Activated effector memory CD4-positive, alpha-beta T cell treated with anti-CD3 and anti-CD28 coated beads, Interleukin-2, amount 50 U/mL, for 16 hours (primary cell): Measurements from ENCODE around the gene KSR2.

ENCODE experiments used
- DNase-seq: peaks from one replicate; pipeline ENCODE4 v3.0.0-alpha.2; 2020

KSR2 gene

GRCh38 chr12:117599849-117600248 is 368.9 kb downstream of the KSR2 start:
- DNase-seq, result no peak

DNA sequence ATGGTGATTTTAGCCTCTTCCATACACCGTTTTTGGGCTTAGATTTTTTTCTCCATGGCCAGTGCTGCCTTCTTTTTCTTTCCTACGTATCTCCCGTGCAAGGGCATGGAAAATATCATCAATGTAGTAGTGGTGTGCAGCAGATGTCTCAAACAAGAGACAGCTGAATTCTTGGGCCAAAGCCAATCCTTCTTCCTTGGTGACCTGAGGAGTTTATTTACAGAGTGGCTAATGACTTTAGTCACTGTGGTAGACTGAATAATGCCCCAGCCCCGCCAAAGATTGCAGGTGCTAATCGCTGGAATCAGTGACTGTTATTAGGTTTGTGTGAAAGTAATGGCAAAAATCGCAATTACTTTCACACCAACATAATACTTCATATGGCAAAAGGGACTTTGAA is 371.8 kb downstream of the KSR2 start:
- no peak for DNase-seq

DNA sequence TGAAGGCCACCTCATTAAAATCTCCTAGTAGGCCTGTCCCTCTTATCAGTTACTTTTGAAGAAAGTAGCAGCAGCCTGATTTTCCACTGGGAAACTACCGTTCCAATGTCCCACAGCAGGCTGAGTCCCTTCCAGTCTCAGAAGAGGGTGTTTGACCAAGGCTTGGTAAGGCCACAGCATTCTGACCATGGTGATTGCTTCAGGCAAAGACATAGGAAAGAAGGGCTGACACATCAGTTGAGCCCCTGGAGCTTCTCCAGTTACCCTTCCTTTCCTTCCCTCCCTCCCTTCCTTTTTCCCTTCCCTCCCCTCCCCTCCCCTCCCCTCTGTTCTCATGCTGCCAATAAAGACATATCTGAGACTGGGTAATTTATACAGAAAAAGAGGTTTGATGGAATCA is 373.0 kb downstream of the KSR2 start:
- no peak for DNase-seq

DNA sequence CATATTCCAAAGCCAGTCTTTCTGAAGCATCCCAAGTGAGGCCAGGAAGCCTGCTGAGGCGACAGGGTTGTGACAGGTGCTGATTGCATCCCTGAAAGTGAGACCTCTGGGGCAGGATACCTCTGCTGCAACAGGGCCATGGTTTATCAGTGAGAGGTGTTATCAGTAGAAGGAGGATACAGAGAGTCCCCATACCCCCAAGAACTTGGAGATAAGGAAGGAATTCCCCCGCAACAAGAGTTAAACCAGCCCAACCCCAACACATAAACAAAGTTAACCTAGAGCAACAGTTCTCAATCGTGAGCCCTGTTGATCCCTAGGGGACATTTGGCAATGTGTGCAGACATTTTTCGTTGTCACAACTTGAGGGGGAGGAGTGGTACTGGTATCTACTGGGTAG is 374.3 kb downstream of the KSR2 start:
- DNase-seq, result no peak

DNA sequence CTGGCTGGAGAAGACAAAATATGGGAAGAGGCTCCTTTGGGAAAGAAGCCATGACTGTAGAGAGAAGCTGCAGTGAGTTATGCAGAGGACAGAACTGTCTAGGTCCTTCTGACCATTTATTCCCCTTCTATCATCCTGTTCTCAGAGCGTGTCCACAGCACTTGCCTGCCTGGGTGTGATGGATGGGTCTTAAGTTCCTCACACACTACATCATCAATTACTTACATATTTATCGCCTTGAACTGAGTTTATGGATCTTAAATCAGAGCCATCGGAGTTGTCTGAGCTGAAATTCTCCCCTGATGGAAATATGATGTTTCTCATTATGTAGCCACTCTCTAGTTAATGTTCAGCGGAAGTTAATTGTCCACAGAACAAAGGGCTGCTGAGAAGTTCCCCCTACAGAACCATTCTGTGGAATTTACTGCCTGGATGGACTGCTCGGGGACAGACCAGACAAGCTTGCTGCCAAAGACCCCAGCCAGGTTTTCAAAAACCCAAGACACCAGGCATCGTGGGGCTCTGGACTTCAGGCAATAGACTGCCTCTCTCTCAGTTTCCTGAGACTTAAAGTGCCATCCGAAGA is 374.9 kb downstream of the KSR2 start:
- DNase-seq, result no peak

DNA sequence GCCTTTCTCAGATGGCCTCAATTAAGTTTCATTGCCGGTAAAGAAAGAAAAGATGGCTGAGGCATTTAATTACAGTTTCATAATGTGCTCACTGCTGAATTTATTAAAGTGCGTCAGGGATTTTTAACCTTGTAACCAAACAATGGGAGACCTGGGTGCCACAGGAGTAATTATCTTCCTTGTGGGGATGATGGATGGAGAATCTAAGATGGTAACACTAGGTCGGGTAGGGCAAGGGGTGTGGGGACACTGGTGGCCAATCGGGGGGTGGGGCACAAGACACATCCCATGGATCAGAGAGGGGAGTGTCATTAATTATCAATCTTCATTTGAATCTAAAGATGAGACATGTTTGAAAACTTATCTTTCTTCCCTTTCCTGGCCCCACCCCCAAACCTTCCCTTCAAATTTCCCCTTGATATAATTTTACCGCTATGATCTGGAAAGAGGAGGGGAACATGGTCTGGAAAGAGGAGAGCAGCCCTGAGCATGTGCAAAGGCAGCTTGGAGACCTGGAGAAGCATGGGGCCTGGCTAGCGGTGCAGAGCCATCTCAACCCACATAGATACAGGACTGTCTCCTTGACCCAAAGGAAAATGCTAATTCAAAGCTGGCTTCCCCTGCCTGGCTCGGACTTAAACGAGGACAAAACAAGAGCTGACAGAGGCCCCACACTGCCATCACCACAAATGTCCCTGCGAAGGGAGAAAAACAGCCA is 376.0 kb downstream of the KSR2 start:
- no peak for DNase-seq

DNA sequence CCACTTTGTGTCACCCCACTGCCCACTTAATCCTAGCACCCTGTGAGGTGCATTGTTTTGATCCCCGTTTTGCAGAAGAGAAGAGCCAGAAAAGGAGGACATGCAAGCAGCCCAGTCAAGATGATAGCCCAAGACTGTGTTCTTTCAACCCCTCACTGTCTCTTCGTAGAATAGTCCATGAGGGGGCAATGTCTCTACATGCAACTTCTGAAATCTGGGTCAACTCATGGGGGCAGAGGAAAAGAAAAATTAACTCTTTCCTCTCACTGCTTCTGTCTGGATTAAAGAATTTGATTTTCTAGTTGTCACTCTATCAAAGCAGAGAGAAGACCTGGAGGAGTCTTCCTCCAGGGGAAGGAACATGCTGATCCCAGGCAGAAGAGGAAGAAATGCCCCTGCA is 377.8 kb downstream of the KSR2 start:
- no peak for DNase-seq

GRCh38 chr12:117590386-117590785 is 378.4 kb downstream of the KSR2 start:
- DNase-seq, result no peak

DNA sequence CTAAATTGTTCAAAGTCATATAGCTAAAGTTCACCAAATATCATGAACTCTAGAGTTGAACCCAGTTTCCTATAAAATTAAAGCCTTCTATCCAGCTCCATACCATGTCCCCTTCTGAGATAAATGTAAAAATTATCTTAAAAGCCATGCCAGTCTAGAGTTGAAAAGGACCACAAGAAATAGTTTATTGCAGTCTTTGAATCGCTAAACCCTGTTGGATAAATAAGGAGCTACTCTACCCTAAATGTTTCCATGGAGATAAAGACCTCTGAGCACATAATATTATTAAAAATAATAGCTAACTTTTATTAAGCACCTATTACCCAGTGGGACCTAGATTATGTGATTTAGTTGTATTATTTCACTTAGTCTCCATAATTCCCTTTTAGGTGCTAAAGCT is 379.8 kb downstream of the KSR2 start:
- DNase-seq, result no peak

DNA sequence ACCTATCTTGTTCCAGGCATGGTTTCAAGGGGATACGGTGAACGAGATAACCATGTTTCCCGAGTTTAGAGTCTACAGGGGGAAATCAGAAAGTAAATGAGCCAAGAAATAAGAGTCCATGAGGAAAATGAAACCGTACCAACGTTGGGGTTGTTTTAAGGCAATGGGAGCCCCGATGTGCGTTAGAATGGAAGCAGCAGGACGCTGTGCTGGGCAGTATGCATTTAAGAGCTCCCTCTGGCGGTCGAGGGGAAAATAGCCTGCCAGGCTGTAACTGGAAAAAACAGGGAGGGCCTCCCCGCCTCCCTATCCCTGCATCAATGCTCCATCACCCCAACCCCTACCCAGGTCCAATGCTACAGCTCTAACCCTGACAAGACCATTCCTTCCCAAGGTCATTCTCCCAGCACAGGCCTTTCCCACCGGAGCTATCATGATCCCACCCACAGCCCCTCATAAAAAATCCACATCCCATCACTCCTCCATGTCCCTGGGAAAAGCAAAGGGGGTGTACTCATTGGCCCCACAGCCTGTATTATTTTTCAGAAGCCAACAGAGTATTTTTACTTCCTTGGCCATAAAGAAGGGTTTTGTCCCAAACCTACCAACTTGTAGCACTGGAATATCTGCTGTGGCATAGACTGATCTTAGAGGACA is 381.0 kb downstream of the KSR2 start:
- DNase-seq, result peak; percentile 79

- no peak for DNase-seq
Measured at GRCh38 chr12:117583677-117584225, 385.0 kb downstream of the KSR2 start.

- DNase-seq, result no peak
Measured at GRCh38 chr12:117583092-117583491, 385.7 kb downstream of the KSR2 start.

DNA sequence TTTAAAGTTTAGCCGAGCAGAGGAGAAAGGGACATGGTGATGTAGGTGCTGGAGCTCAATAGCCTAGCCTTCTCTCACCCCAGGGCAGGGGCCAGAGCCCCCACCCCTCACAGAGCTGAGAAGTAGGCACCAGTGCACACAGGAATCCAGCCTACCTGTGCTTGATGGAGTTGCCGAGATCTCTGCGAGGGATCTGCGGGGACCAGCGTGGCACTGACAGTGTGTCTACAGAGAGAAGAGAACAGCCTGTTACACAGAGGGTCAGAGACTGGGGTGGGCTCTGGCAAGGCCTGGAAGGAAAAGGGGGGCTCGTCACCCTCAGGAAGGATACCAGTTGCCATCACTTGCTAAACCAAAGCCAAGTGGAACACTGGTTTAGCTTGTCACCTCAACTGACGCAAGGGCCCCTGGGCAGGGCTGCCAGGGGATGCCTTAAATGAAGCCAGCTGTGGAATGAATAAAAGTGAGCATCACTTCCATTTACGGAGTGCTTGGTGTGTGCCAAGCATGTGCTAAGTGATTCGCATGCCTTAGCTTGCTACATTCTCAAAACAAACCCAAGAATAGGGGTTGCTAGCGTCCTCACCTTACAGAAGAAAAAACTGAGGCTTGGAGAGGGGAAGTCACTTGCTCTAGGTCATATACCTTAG is 386.5 kb downstream of the KSR2 start:
- no peak for DNase-seq

DNA sequence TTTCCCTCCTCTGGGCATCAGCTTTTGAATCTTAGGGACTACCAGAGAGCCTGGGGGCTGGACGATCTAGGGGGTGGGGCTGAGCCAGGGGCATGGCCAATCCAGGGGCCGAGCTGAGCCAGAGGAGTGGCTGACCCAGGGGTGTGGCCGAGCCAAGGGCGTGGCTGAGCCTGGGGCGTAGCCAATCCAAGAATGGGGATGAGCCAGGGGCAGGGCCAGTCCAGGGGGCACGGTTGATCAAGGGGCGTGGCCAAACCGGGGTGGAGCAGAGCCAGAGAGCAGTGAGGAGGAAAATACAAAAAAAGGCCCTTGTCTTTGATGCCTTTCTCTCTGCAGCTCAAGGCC is 388.1 kb downstream of the KSR2 start:
- no peak for DNase-seq

- no peak for DNase-seq
Measured at GRCh38 chr12:117580015-117580717, 388.6 kb downstream of the KSR2 start.

GRCh38 chr12:117577122-117577657 is 391.6 kb downstream of the KSR2 start:
- no peak for DNase-seq

DNA sequence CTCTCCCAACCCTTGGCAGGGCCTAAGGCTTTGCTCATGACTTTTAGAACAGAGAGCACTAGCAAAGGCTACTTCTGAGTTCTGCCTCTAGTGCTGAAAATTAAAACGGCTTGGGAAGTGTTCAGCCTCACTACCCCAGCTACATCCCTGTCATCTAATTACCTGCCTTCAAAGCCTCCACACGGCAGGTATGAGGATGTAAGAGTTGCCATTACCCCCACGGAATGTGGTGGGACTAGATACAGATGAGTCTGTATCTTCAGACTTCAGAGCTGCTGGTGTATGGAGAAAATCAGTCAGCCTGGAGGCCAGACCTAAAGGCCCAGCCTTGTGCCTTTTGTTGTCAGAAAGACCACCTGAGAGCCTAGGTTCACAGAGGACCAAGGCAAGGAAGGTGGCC is 392.7 kb downstream of the KSR2 start:
- no peak for DNase-seq

DNA sequence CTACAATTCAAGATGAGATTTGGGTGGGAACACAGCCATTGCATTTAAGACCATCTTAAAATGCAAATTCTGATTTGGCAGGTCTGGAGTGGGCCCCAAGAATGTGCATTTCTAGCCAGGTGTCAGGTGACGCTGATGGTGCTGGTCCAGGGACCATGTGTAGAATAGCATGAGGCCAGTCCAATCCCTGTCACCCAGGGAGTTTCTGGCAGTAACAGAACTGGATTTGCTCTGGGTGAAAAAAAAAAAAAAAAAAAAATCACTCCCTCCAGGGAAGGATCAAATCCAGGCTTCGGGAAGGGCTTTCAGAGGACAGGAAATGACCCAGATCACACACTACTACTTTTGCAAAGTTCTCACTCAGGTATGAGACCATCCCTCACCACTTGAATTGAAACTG is 394.1 kb downstream of the KSR2 start:
- DNase-seq, result no peak

GRCh38 chr12:117572755-117573154 is 396.0 kb downstream of the KSR2 start:
- DNase-seq, result no peak

DNA sequence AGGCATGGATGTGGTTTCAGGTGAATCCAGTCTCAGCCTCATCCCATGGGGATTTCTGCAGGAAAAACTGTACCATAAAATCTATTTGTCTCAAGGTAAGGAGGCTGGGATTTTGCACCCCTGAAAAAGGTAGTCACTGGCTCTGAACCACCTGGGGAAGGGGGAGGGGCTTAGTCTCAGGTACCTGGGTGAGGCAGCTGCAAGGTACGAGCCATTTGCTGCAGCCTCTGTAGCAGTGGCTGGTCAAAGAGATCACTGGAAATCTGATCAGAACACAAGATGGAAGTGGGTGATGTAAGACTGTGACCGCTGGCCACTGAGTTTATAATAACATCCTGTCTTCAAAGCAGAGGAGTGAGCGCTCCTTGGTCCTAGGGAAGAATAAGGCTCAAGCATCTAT is 397.5 kb downstream of the KSR2 start:
- DNase-seq, result no peak

- DNase-seq, result no peak
Measured at GRCh38 chr12:117570608-117571007, 398.2 kb downstream of the KSR2 start.

DNA sequence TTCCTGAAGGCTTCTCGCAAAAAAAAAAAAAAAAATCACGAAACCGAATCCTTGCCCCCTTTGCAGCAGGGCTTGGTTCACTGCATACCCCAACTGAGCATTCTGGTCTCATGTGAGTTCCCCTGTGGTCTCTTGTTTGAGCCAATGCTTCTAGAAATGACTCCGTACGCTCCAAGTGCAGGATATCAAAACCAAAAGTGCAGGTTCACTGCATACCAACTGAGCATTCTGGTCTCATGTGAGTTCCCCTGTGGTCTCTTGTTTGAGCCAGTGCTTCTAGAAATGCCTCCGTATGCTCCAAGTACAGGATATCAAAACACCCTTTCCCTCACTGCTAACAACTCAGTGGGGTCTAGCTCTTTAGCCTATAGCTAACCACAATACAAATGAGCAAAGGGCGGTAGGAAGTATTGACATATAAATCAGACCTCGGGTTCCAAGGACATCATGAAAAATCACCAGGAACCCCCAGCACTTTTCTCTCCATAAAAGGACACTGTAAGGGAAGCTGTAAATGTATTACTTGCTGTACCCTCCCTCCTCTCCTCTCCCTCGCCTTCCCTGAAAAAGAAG is 401.1 kb downstream of the KSR2 start:
- DNase-seq, result no peak

GRCh38 chr12:117564881-117565280 is 403.9 kb downstream of the KSR2 start:
- no peak for DNase-seq
